ENCODE data around the gene CEACAM4.
A peak's percentile ranks its signal among the peaks of the same experiment; 100 is the strongest.

The CEACAM4 gene

GRCh38 chr19:41649827-41650226 lies 23.0 kb upstream of the CEACAM4 start:
- no peak for TF ChIP-seq CTCF (IDR thresholded peaks at IDR 0.05; ENCODE audit: low read depth, low read length)
- H3K4me3 ChIP-seq (ENCODE audit: low read depth, low read length): no peak overlapping the region

- H3K4me3 ChIP-seq (ENCODE audit: low read depth, low read length): no peak overlapping the region
- TF ChIP-seq CTCF (IDR thresholded peaks at IDR 0.05; ENCODE audit: low read depth, low read length): peak; percentile 42
These were observed 19.8 kb upstream of the CEACAM4 start for GRCh38 chr19:41646589-41647204.

GRCh38 chr19:41641879-41642485 lies 15.1 kb upstream of the CEACAM4 start:
- TF ChIP-seq CTCF (IDR thresholded peaks at IDR 0.05; ENCODE audit: low read depth, low read length): peak; percentile 85
- no peak overlapping the region for H3K4me3 ChIP-seq (ENCODE audit: low read depth, low read length)

GRCh38 chr19:41638641-41639081 lies 11.8 kb upstream of the CEACAM4 start:
- no peak overlapping the region for H3K4me3 ChIP-seq (ENCODE audit: low read depth, low read length)
- no peak for TF ChIP-seq CTCF (IDR thresholded peaks at IDR 0.05; ENCODE audit: low read depth, low read length)

- no peak overlapping the region for H3K4me3 ChIP-seq (ENCODE audit: low read depth, low read length)
- TF ChIP-seq CTCF (IDR thresholded peaks at IDR 0.05; ENCODE audit: low read depth, low read length): no peak
These were observed 10.6 kb upstream of the CEACAM4 start for GRCh38 chr19:41637484-41637883.

GRCh38 chr19:41627966-41628675 lies 1.2 kb upstream of the CEACAM4 start:
- no peak for TF ChIP-seq CTCF (IDR thresholded peaks at IDR 0.05; ENCODE audit: low read depth, low read length)
- H3K4me3 ChIP-seq (ENCODE audit: low read depth, low read length): no peak overlapping the region

GRCh38 chr19:41626278-41626677 lies 596 bp downstream of the CEACAM4 start:
- H3K4me3 ChIP-seq (ENCODE audit: low read depth, low read length): no peak overlapping the region
- TF ChIP-seq CTCF (IDR thresholded peaks at IDR 0.05; ENCODE audit: low read depth, low read length): no peak
